Tibial nerve (tissue), 4 donors: ENCODE data around the gene RBP2. TPM values are rescaled to one million over a fixed set of nuclear protein-coding genes. Genes with fewer than 3 reads are reported as not detected.

Source experiments
- DNase-seq, 2 donors: peaks; one replicate each; pipeline ENCODE4 v3.0.0-alpha.2; 2019; ENCODE audit warnings: low spot score in 2 of 2
- H3K27ac ChIP-seq, 4 donors: fragments of 200-600 bp; sonication (generic) in 3 of 4; one replicate each; pipeline ENCODE4 v1.5.1; 2017 to 2019; ENCODE audit warnings: mild to moderate bottlenecking in 1 of 4
- H3K27me3 ChIP-seq, 2 donors: fragments of 200-600 bp; sonication (generic) in 1 of 2; one replicate each; pipeline versions ENCODE4 v1.5.1 to v1.6.0; 2017 to 2019
- H3K36me3 ChIP-seq, 3 donors: fragments of 200-600 bp; sonication (generic); one replicate each; pipeline ENCODE4 v1.5.1; 2018 to 2019
- H3K4me1 ChIP-seq, 4 donors: fragments of 200-600 bp; sonication (generic) in 3 of 4; one replicate each; pipeline ENCODE4 v1.5.1; 2017 to 2019
- H3K4me3 ChIP-seq, 4 donors: fragments of 200-600 bp; sonication (generic) in 3 of 4; one replicate each; pipeline ENCODE4 v1.5.1; 2017 to 2019; ENCODE audit warnings: mild to moderate bottlenecking in 1 of 4, moderate library complexity in 1 of 4
- H3K9me3 ChIP-seq, 4 donors: fragments of 200-600 bp; sonication (generic) in 3 of 4; one replicate each; pipeline ENCODE4 v1.5.1; 2017 to 2019
- CTCF ChIP-seq, 5 experiments: fragments of 200-600 bp in 3 of 5; fragments of 450-650 bp in 2 of 5; sonication (generic) in 3 of 5; IDR thresholded peaks; one replicate each; pipeline ENCODE4 v1.5.1; 2016 to 2019; ENCODE audit warnings: antibody characterized with exemption in 5 of 5, mild to moderate bottlenecking in 3 of 5, moderate library complexity in 2 of 5
- EP300 ChIP-seq, 2 donors: sonication (generic); formaldehyde crosslinking; IDR thresholded peaks; one replicate each; pipeline ENCODE4 v1.6.1; 2017; ENCODE audit warnings: antibody characterized with exemption in 2 of 2, mild to moderate bottlenecking in 1 of 2
- POLR2A ChIP-seq, 2 donors: fragments of 450-650 bp; IDR thresholded peaks; one replicate each; pipeline ENCODE4 v1.6.1; 2017; ENCODE audit warnings: antibody characterized with exemption in 2 of 2, mild to moderate bottlenecking in 2 of 2, moderate library complexity in 2 of 2
- WGBS, 2 donors: methylation state at CpG; one replicate each; pipeline ENCODE4 v1.1.5; 2018; 5-methylcytosine and 5-hydroxymethylcytosine counted together
- total RNA-seq, 4 donors: library from RNA; depleted of rRNA; stranded (reverse); fragments of >200 nt; gene quantifications; one replicate each; pipeline ENCODE4 v1.1.0, GENCODE V29; 2016

The RBP2 gene
- total RNA-seq, 4 donors from 2014 or later: not detected

DNA sequence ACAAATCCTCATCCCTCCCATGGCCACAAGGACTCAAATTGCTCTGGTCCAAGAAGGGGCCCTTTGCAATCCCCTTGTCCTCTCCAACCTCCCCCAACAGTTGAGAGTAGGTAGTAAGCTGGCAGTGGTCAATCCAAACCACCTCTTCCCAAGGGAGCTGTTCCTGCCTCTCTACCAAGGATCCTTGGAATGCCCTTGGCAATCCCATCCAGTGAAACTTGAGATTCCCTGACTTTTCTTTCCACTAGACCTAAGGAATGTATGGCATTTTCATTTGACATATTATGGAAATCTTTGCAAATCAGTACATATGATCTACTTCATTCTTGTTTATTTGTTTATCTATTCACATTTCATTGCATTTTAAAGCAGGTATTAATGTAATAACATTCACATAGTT lies 4.8 kb upstream of the RBP2 start:
- peaks cover 0 to 3% (median 0%) of the 10 kb centered on the region in 4 donors for H3K9me3 ChIP-seq
- H3K4me1 ChIP-seq: no peaks in the 10 kb centered on the region
- no peak overlapping the region for H3K27ac ChIP-seq
- peaks cover 0 to 5% (median 0%) of the 10 kb centered on the region in 3 donors for H3K36me3 ChIP-seq
- no peak overlapping the region for H3K4me3 ChIP-seq
- H3K27me3 ChIP-seq: no peaks in the 10 kb centered on the region
- DNase-seq: no peak
- TF ChIP-seq CTCF (IDR thresholded peaks at IDR 0.05) (no peak), EP300 (IDR thresholded peaks at IDR 0.05) (no peak), POLR2A (IDR thresholded peaks at IDR 0.05) (no peak)

GRCh38 chr3:139480585-139480984 lies 4.3 kb upstream of the RBP2 start:
- H3K9me3 ChIP-seq: peaks cover 0 to 3% (median 0%) of the 10 kb centered on the region in 4 donors
- WGBS, 2 donors: 61 to 79% methylated on average over 3 of the region's 3 CpGs
- TF ChIP-seq EP300 (IDR thresholded peaks at IDR 0.05) (no peak), CTCF (IDR thresholded peaks at IDR 0.05) (no peak), POLR2A (IDR thresholded peaks at IDR 0.05) (no peak)
- H3K4me1 ChIP-seq: no peaks in the 10 kb centered on the region
- no peak for DNase-seq
- H3K4me3 ChIP-seq: no peak overlapping the region
- no peak overlapping the region for H3K27ac ChIP-seq
- no peaks in the 10 kb centered on the region for H3K27me3 ChIP-seq
- H3K36me3 ChIP-seq: peaks cover 0 to 5% (median 0%) of the 10 kb centered on the region in 3 donors

GRCh38 chr3:139477710-139478640 lies 1.7 kb upstream of the RBP2 start:
- no peak for TF ChIP-seq EP300 (IDR thresholded peaks at IDR 0.05)
- TF ChIP-seq CTCF (IDR thresholded peaks at IDR 0.05): no peak
- TF ChIP-seq POLR2A (IDR thresholded peaks at IDR 0.05): no peak
- DNase-seq: no peak
- Histone ChIP-seq H3K36me3 (peaks cover 0 to 5% (median 0%) of the 10 kb centered on the region in 3 donors), H3K27ac (no peak overlapping the region), H3K4me3 (no peak overlapping the region), H3K9me3 (peaks cover 0 to 3% (median 0%) of the 10 kb centered on the region in 4 donors), H3K4me1 (no peaks in the 10 kb centered on the region), H3K27me3 (no peaks in the 10 kb centered on the region)
- 62 to 63% methylated on average over 3 of the region's 3 CpGs for WGBS, 2 donors

DNA sequence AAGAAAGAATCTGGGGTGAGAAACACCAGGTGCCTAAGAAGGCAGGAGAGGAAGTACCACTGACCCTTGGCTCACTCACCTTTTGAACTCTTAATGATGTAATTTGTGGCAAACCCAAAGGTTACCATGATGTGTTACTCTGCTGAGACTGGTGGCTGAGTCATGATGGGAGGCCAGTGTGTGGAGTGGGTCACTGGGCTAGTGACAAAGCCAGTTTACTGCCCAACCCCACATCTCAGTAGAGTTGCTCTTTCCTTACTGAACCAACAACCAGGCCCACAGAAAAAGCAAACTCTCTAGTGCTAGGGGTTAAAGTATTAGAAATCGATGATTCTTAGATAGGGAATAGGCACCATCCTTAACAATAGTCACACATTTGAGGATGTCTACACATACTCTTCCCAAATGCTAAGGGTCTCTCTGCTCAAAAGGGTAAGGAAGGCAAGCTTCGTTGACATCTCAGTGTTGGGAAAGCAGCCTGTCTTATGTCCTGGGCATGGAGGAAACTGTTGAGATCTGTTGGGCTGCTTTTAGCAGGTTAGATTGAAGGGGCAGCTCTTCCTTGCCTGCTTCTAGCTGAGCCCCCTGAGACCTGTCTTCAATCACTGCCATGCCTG lies 3.1 kb downstream of the RBP2 start:
- 90 to 91% methylated on average over 2 of the region's 2 CpGs for WGBS, 2 donors
- no peak for DNase-seq
- no peaks in the 10 kb centered on the region for H3K9me3 ChIP-seq
- H3K36me3 ChIP-seq: peaks cover 0 to 5% (median 0%) of the 10 kb centered on the region in 3 donors
- H3K4me3 ChIP-seq: no peak overlapping the region
- no peak overlapping the region for H3K27ac ChIP-seq
- no peaks in the 10 kb centered on the region for H3K4me1 ChIP-seq
- no peaks in the 10 kb centered on the region for H3K27me3 ChIP-seq
- TF ChIP-seq POLR2A (IDR thresholded peaks at IDR 0.05) (no peak), EP300 (IDR thresholded peaks at IDR 0.05) (no peak), CTCF (IDR thresholded peaks at IDR 0.05) (no peak)
